Hepatocyte (in vitro differentiated cells): Measurements from ENCODE around the gene OR2T8. TPM values are rescaled to one million over a fixed set of nuclear protein-coding genes. Genes with fewer than 3 reads are reported as not detected.

ENCODE experiments used
- DNase-seq: peaks from one replicate; pipeline ENCODE4 v3.0.0-alpha.2; 2016; ENCODE audit warnings: low spot score
- H2AFZ ChIP-seq: fragments of 200-600 bp; sonication (generic); 2 replicates; pipeline ENCODE4 v1.6.0; 2016; ENCODE audit warnings: antibody characterized with exemption, mild to moderate bottlenecking
- H3K27ac ChIP-seq: fragments of 200-600 bp; sonication (generic); 2 replicates; pipeline ENCODE4 v1.5.1; 2016; ENCODE audit warnings: mild to moderate bottlenecking
- H3K27me3 ChIP-seq: fragments of 200-600 bp; sonication (generic); 2 replicates; pipeline ENCODE4 v1.6.1; 2016
- H3K36me3 ChIP-seq: fragments of 200-600 bp; sonication (generic); replicated peaks from 2 replicates; pipeline ENCODE4 v1.5.1; 2016; ENCODE audit warnings: low read depth; ENCODE audit not compliant: insufficient read depth
- H3K4me1 ChIP-seq: fragments of 200-600 bp; sonication (generic); 2 replicates; pipeline ENCODE4 v1.5.1; 2016; ENCODE audit warnings: mild to moderate bottlenecking, moderate library complexity; ENCODE audit not compliant: insufficient read depth
- H3K4me2 ChIP-seq: fragments of 200-600 bp; sonication (generic); 2 replicates; pipeline ENCODE4 v1.6.0; 2016
- H3K4me3 ChIP-seq: fragments of 200-600 bp; sonication (generic); 2 replicates; pipeline ENCODE4 v1.5.1; 2016; ENCODE audit warnings: mild to moderate bottlenecking
- H3K79me2 ChIP-seq: fragments of 200-600 bp; sonication (generic); 2 replicates; pipeline ENCODE4 v1.6.0; 2017; ENCODE audit warnings: mild to moderate bottlenecking
- H3K9me2 ChIP-seq: fragments of 200-600 bp; sonication (generic); replicated peaks from 2 replicates; pipeline ENCODE4 v1.6.0; 2017; ENCODE audit warnings: mild to moderate bottlenecking; ENCODE audit not compliant: insufficient read depth
- H3K9me3 ChIP-seq: fragments of 200-600 bp; sonication (generic); 2 replicates; pipeline ENCODE4 v1.5.1; 2016; ENCODE audit warnings: low read depth, mild to moderate bottlenecking
- H4K20me1 ChIP-seq: fragments of 200-600 bp; sonication (generic); 2 replicates; pipeline ENCODE4 v1.6.0; 2016; ENCODE audit warnings: mild to moderate bottlenecking; ENCODE audit not compliant: insufficient read depth, poor library complexity, severe bottlenecking
- CTCF ChIP-seq: fragments of 200-600 bp; sonication (generic); IDR thresholded peaks from 2 replicates; pipeline ENCODE4 v1.5.1; 2016; ENCODE audit warnings: antibody characterized with exemption, mild to moderate bottlenecking; ENCODE audit not compliant: poor library complexity
- EZH2 ChIP-seq: fragments of 200-600 bp; sonication (generic); IDR thresholded peaks from 2 replicates; pipeline ENCODE4 v1.6.1; 2016; ENCODE audit warnings: antibody characterized with exemption, mild to moderate bottlenecking, borderline replicate concordance
- EZH2phosphoT487 ChIP-seq: fragments of 200-600 bp; sonication (generic); IDR thresholded peaks from one replicate; pipeline ENCODE4 v1.6.1; 2018; ENCODE audit warnings: antibody characterized with exemption, mild to moderate bottlenecking, low read depth, moderate library complexity; ENCODE audit not compliant: unreplicated experiment, severe bottlenecking
- WGBS: methylation state at CpG from one replicate; pipeline ENCODE4 v1.1.6; 2016; ENCODE audit warnings: low lambda C conversion rate; ENCODE audit errors: missing lambda C conversion rate; 5-methylcytosine and 5-hydroxymethylcytosine counted together
- polyA plus RNA-seq: library from polyadenylated mRNA; unstranded; fragments of >200 nt; fragmentation: Nextera tagmentation; extraction: Ambion mirVana; gene quantifications from 2 replicates; pipeline ENCODE4 v1.2.1, GENCODE V29; 2016
- total RNA-seq: library from RNA; depleted of rRNA; stranded (reverse); fragments of >200 nt; gene quantifications from 2 replicates; pipeline ENCODE4 v1.2.3, GENCODE V29; 2014

OR2T8 gene
- total and polyA plus RNA-seq, 2 experiments from 2014 or later, result not detected

GRCh38 chr1:247942624-247943023 lies 22.6 kb downstream of the OR2T8 start:
- Histone ChIP-seq H3K4me1 (no peaks in the 10 kb centered on the region), H3K27ac (no peak overlapping the region), H3K79me2 (no peaks in the 10 kb centered on the region), H3K27me3 (no peaks in the 10 kb centered on the region), H3K9me3 (no peaks in the 10 kb centered on the region), H3K4me3 (no peak overlapping the region), H3K9me2 (no peaks in the 10 kb centered on the region), H3K4me2 (no peak overlapping the region), H3K36me3 (no peaks in the 10 kb centered on the region), H2AFZ (no peak overlapping the region), H4K20me1 (no peaks in the 10 kb centered on the region)
- 73% methylated on average over 6 of the region's 6 CpGs for WGBS
- no peak for DNase-seq
- no peak for TF ChIP-seq CTCF
- no peak for TF ChIP-seq EZH2
- no peak for TF ChIP-seq EZH2phosphoT487

DNA sequence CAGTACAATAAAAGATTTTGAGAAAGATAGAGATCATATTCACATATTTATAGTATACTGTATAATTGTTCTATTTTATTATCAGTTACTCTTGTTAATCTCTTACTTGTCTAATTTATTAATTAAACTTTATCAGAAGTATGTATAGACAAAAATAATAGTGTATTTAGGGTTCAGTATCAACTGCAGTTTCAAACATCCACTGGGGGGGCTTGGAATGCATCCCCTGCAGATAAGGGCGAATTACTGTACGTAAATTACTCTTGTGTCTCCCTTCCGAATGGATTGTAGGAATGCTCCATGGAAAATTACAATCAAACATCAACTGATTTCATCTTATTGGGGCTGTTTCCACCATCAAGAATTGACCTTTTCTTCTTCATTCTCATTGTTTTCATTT lies 28.5 kb downstream of the OR2T8 start, which contains the start of gene OR2L8:
Gene OR2L8 (plus strand): TSS at position 301 of the 400 bp plus-strand sequence. CDS start 0 bp downstream, at position 301.
- Histone ChIP-seq H4K20me1 (no peaks in the 10 kb centered on the region), H3K4me1 (no peaks in the 10 kb centered on the region), H3K4me3 (no peak within 1 kb of the TSS), H3K79me2 (no peaks in the 10 kb centered on the region), H3K9me2 (no peaks in the 10 kb centered on the region), H3K36me3 (no peaks in the 10 kb centered on the region), H2AFZ (no peak within 1 kb of the TSS), H3K27me3 (no peaks in the 10 kb centered on the region), H3K27ac (no peak within 1 kb of the TSS), H3K9me3 (no peaks in the 10 kb centered on the region), H3K4me2 (no peak within 1 kb of the TSS)
- 65% methylated on average over 3 of the region's 3 CpGs for WGBS
- DNase-seq, result no peak
- TF ChIP-seq EZH2phosphoT487 (no peak), EZH2 (no peak), CTCF (no peak)

DNA sequence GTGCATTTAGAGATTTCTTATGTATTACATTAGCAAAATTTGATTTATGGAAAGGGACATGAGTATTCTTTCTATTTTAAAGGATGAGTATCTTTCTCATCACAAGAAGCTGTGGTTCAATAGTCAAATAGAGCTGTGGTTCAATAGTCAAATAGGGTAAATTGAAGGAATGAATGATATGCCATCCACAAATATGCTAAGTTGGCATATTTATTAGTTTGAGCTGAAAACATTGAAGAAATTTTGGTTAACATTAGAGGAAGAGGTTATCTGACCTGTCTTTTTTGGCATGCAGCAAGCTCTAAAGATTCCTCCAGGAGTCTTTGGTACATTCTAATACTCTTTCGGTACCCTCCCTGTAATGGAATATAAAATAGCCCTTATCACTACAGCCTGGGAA lies 33.4 kb downstream of the OR2T8 start:
- WGBS, result 97% methylated on average over 1 of the region's 1 CpG

More for the DNA sequence above, 33.4 kb downstream of the OR2T8 start:
- Histone ChIP-seq H3K4me3 (no peak overlapping the region), H3K9me2 (no peaks in the 10 kb centered on the region), H3K4me2 (no peak overlapping the region), H3K27ac (no peak overlapping the region), H3K36me3 (no peaks in the 10 kb centered on the region), H2AFZ (no peak overlapping the region), H3K4me1 (no peaks in the 10 kb centered on the region), H3K79me2 (no peaks in the 10 kb centered on the region), H3K27me3 (no peaks in the 10 kb centered on the region), H4K20me1 (no peaks in the 10 kb centered on the region), H3K9me3 (no peaks in the 10 kb centered on the region)
- TF ChIP-seq CTCF (no peak), EZH2phosphoT487 (no peak), EZH2 (no peak)
- no peak for DNase-seq
